ENCODE data around the gene SHISAL2A.

GRCh38 chr1:52588535-52588934, 44.4 kb upstream of the SHISAL2A start:
- TF ChIP-seq EZH2 (IDR thresholded peaks at IDR 0.05; ENCODE audit: insufficient read depth, low read length) = no peak
- no peak for TF ChIP-seq CTCF (IDR thresholded peaks at IDR 0.05; ENCODE audit: insufficient read depth, low read depth, low read length)

All from astrocyte (in vitro differentiated cells and primary cell).